NCI-H2171 (cell line): ENCODE data around the gene SCN8A.

Experiments
- DNase-seq: peaks from one replicate; lab custom pipeline; 2025; lab: John Stamatoyannopoulos, UW

Gene SCN8A

DNA sequence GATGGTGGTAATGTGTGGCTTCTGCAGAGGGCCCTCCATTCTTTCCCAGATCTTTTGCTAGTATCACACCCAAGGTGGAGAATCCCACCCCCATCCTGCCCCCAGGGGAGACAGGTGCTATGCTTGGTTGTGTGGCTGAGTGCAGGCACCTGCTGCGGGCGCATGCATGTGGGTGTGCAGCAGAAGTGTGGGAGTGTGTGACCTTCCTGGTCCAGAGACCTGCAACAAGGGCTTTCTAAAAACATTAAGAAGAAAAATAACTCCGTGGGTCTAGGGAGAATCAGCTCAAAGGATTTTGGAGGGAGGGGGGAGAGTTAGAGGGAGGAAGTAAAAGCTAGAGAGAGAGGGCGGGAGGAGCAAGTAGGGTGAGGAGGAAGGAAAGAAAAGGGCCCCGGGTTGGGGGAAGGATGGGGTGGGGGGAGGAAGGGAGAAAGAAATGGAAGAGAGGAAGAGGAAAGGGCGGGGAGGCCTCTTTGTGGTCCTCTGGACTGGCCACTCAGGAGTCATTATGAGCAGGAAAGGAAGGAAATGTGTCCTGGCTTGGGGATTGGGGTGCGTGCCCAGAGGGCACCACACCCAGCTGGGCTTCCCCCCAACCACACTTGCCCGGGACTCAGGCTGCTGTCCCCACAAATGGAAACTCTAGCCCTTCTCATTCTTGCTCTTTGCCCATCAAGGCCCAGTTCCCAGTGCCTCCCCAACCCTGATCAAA is 260.5 kb downstream of the SCN8A start:
- no peak for DNase-seq

GRCh38 chr12:51852404-51853137 is 261.5 kb downstream of the SCN8A start:
- no peak for DNase-seq

- DNase-seq: no peak
These were observed 264.8 kb downstream of the SCN8A start for GRCh38 chr12:51855586-51856428.

GRCh38 chr12:51860986-51861385 is 270.0 kb downstream of the SCN8A start:
- no peak for DNase-seq
